ENCODE data around the gene TST.
"Not testable (repeated sequence)": the region's sequence is repeated elsewhere in the genome, so short reads cannot be mapped to it uniquely, and the experiment has no call there.

Gene TST

GRCh38 chr22:37007651-37008050 lies 11.6 kb downstream of the TST start:
- H3K4me3 ChIP-seq (ENCODE audit: low read length), result no peak overlapping the region
- H3K9ac ChIP-seq (ENCODE audit: low read length), result no peak overlapping the region
- no peak overlapping the region for H3K27ac ChIP-seq (ENCODE audit: low read length)
- no peaks in the 10 kb centered on the region for H3K27me3 ChIP-seq (ENCODE audit: control insufficient read depth, insufficient read depth, low read length)
- H3K36me3 ChIP-seq (ENCODE audit: control insufficient read depth, low read depth, low read length), result no peaks in the 10 kb centered on the region
- H3K4me1 ChIP-seq (ENCODE audit: control insufficient read depth, low read depth, low read length), result peaks cover 3% of the 10 kb centered on the region
- no peaks in the 10 kb centered on the region for H3K9me3 ChIP-seq (ENCODE audit: control insufficient read depth, low read depth, low read length)

- Histone ChIP-seq H3K27ac (ENCODE audit: low read length) (no peak overlapping the region), H3K9me3 (ENCODE audit: control insufficient read depth, low read depth, low read length) (no peaks in the 10 kb centered on the region), H3K4me1 (ENCODE audit: control insufficient read depth, low read depth, low read length) (peaks cover 3% of the 10 kb centered on the region), H3K36me3 (ENCODE audit: control insufficient read depth, low read depth, low read length) (no peaks in the 10 kb centered on the region), H3K27me3 (ENCODE audit: control insufficient read depth, insufficient read depth, low read length) (no peaks in the 10 kb centered on the region), H3K9ac (ENCODE audit: low read length) (no peak overlapping the region), H3K4me3 (ENCODE audit: low read length) (no peak overlapping the region)
These were observed 16.6 kb downstream of the TST start for GRCh38 chr22:37002633-37003032.

- no peaks in the 10 kb centered on the region for H3K4me1 ChIP-seq (ENCODE audit: control insufficient read depth, low read depth, low read length)
- H3K36me3 ChIP-seq (ENCODE audit: control insufficient read depth, low read depth, low read length), result no peaks in the 10 kb centered on the region
- no peak overlapping the region for H3K9ac ChIP-seq (ENCODE audit: low read length)
- no peaks in the 10 kb centered on the region for H3K9me3 ChIP-seq (ENCODE audit: control insufficient read depth, low read depth, low read length)
- H3K27ac ChIP-seq (ENCODE audit: low read length), result no peak overlapping the region
- no peaks in the 10 kb centered on the region for H3K27me3 ChIP-seq (ENCODE audit: control insufficient read depth, insufficient read depth, low read length)
- no peak overlapping the region for H3K4me3 ChIP-seq (ENCODE audit: low read length)
These were observed 17.4 kb downstream of the TST start for GRCh38 chr22:37001826-37002225.

GRCh38 chr22:37000676-37001534 lies 18.3 kb downstream of the TST start:
- Histone ChIP-seq H3K27me3 (ENCODE audit: control insufficient read depth, insufficient read depth, low read length) (no peaks in the 10 kb centered on the region), H3K4me1 (ENCODE audit: control insufficient read depth, low read depth, low read length) (no peaks in the 10 kb centered on the region), H3K36me3 (ENCODE audit: control insufficient read depth, low read depth, low read length) (no peaks in the 10 kb centered on the region), H3K9me3 (ENCODE audit: control insufficient read depth, low read depth, low read length) (no peaks in the 10 kb centered on the region), H3K9ac (ENCODE audit: low read length) (no peak overlapping the region), H3K4me3 (ENCODE audit: low read length) (no peak overlapping the region), H3K27ac (ENCODE audit: low read length) (no peak overlapping the region)

- no peak overlapping the region for H3K27ac ChIP-seq (ENCODE audit: low read length)
- H3K9ac ChIP-seq (ENCODE audit: low read length), result no peak overlapping the region
- H3K27me3 ChIP-seq (ENCODE audit: control insufficient read depth, insufficient read depth, low read length), result no peaks in the 10 kb centered on the region
- H3K36me3 ChIP-seq (ENCODE audit: control insufficient read depth, low read depth, low read length), result no peaks in the 10 kb centered on the region
- H3K4me3 ChIP-seq (ENCODE audit: low read length), result no peak overlapping the region
- H3K9me3 ChIP-seq (ENCODE audit: control insufficient read depth, low read depth, low read length), result no peaks in the 10 kb centered on the region
- no peaks in the 10 kb centered on the region for H3K4me1 ChIP-seq (ENCODE audit: control insufficient read depth, low read depth, low read length)
These were observed 19.8 kb downstream of the TST start for GRCh38 chr22:36999463-36999862.

GRCh38 chr22:36998620-36999351 lies 20.5 kb downstream of the TST start:
- Histone ChIP-seq H3K27ac (ENCODE audit: low read length) (no peak overlapping the region), H3K36me3 (ENCODE audit: control insufficient read depth, low read depth, low read length) (no peaks in the 10 kb centered on the region), H3K9ac (ENCODE audit: low read length) (no peak overlapping the region), H3K9me3 (ENCODE audit: control insufficient read depth, low read depth, low read length) (no peaks in the 10 kb centered on the region), H3K27me3 (ENCODE audit: control insufficient read depth, insufficient read depth, low read length) (no peaks in the 10 kb centered on the region), H3K4me3 (ENCODE audit: low read length) (no peak overlapping the region), H3K4me1 (ENCODE audit: control insufficient read depth, low read depth, low read length) (no peaks in the 10 kb centered on the region)

- H3K27me3 ChIP-seq (ENCODE audit: control insufficient read depth, insufficient read depth, low read length), result no peaks in the 10 kb centered on the region
These were observed 21.5 kb downstream of the TST start for GRCh38 chr22:36997746-36998145.

GRCh38 chr22:36991206-36991605 lies 28.0 kb downstream of the TST start:
- Histone ChIP-seq H3K27ac (ENCODE audit: low read length) (no peak overlapping the region), H3K36me3 (ENCODE audit: control insufficient read depth, low read depth, low read length) (no peaks in the 10 kb centered on the region), H3K9ac (ENCODE audit: low read length) (no peak overlapping the region), H3K9me3 (ENCODE audit: control insufficient read depth, low read depth, low read length) (no peaks in the 10 kb centered on the region), H3K4me1 (ENCODE audit: control insufficient read depth, low read depth, low read length) (no peaks in the 10 kb centered on the region), H3K27me3 (ENCODE audit: control insufficient read depth, insufficient read depth, low read length) (no peaks in the 10 kb centered on the region), H3K4me3 (ENCODE audit: low read length) (no peak overlapping the region)

More at GRCh38 chr22:36997746-36998145, 21.5 kb downstream of the TST start:
- Histone ChIP-seq H3K27ac (ENCODE audit: low read length) (no peak overlapping the region), H3K4me3 (ENCODE audit: low read length) (no peak overlapping the region), H3K4me1 (ENCODE audit: control insufficient read depth, low read depth, low read length) (no peaks in the 10 kb centered on the region), H3K9ac (ENCODE audit: low read length) (no peak overlapping the region), H3K9me3 (ENCODE audit: control insufficient read depth, low read depth, low read length) (no peaks in the 10 kb centered on the region), H3K36me3 (ENCODE audit: control insufficient read depth, low read depth, low read length) (no peaks in the 10 kb centered on the region)

- H3K9ac ChIP-seq (ENCODE audit: low read length), result no peak overlapping the region
These were observed 28.8 kb downstream of the TST start for GRCh38 chr22:36990457-36990856.

GRCh38 chr22:36989012-36989411 lies 30.2 kb downstream of the TST start:
- not testable (repeated sequence) for H3K27me3 ChIP-seq (ENCODE audit: control insufficient read depth, insufficient read depth, low read length); H3K4me3 ChIP-seq (ENCODE audit: low read length)

More at GRCh38 chr22:36990457-36990856, 28.8 kb downstream of the TST start:
- Histone ChIP-seq H3K4me3 (ENCODE audit: low read length) (no peak overlapping the region), H3K4me1 (ENCODE audit: control insufficient read depth, low read depth, low read length) (no peaks in the 10 kb centered on the region), H3K36me3 (ENCODE audit: control insufficient read depth, low read depth, low read length) (no peaks in the 10 kb centered on the region), H3K27ac (ENCODE audit: low read length) (no peak overlapping the region), H3K9me3 (ENCODE audit: control insufficient read depth, low read depth, low read length) (peaks cover 5% of the 10 kb centered on the region), H3K27me3 (ENCODE audit: control insufficient read depth, insufficient read depth, low read length) (no peaks in the 10 kb centered on the region)

GRCh38 chr22:36988075-36988832 lies 31.0 kb downstream of the TST start:
- no peak overlapping the region for H3K27ac ChIP-seq (ENCODE audit: low read length)
- no peak overlapping the region for H3K9ac ChIP-seq (ENCODE audit: low read length)
- H3K27me3 ChIP-seq (ENCODE audit: control insufficient read depth, insufficient read depth, low read length), result no peaks in the 10 kb centered on the region
- H3K36me3 ChIP-seq (ENCODE audit: control insufficient read depth, low read depth, low read length), result no peaks in the 10 kb centered on the region
- no peak overlapping the region for H3K4me3 ChIP-seq (ENCODE audit: low read length)
- no peaks in the 10 kb centered on the region for H3K4me1 ChIP-seq (ENCODE audit: control insufficient read depth, low read depth, low read length)
- peaks cover 5% of the 10 kb centered on the region for H3K9me3 ChIP-seq (ENCODE audit: control insufficient read depth, low read depth, low read length)

More at GRCh38 chr22:36989012-36989411, 30.2 kb downstream of the TST start:
- not testable (repeated sequence) for H3K36me3 ChIP-seq (ENCODE audit: control insufficient read depth, low read depth, low read length); H3K9ac ChIP-seq (ENCODE audit: low read length); H3K4me1 ChIP-seq (ENCODE audit: control insufficient read depth, low read depth, low read length); H3K9me3 ChIP-seq (ENCODE audit: control insufficient read depth, low read depth, low read length); H3K27ac ChIP-seq (ENCODE audit: low read length)
